CD14-positive monocyte (primary cell): ENCODE data around the gene PDE9A. TPM values are rescaled to one million over a fixed set of nuclear protein-coding genes. Genes with fewer than 3 reads are reported as not detected.

ENCODE experiments used
- DNase-seq, 3 donors: peaks; one replicate each; pipeline ENCODE4 v3.0.0-alpha.2; 2011 to 2022
- H2AFZ ChIP-seq: 2 replicates; pipeline ENCODE4 v1.6.0; 2012; ENCODE audit warnings: mild to moderate bottlenecking, low read depth, low read length, inconsistent platforms; ENCODE audit not compliant: insufficient read depth, poor library complexity, severe bottlenecking
- H3K27ac ChIP-seq, 2 donors: 1 replicate in 1 of 2; 2 replicates in 1 of 2; pipeline ENCODE4 v1.5.1; 2012 to 2013; ENCODE audit warnings: low read length in 2 of 2, control low read depth in 1 of 2, inconsistent platforms in 1 of 2, low read depth in 1 of 2, mild to moderate bottlenecking in 1 of 2
- H3K27me3 ChIP-seq, 2 donors: one replicate each; pipeline versions ENCODE4 v1.6.0 to v1.6.1; 2011 to 2013; ENCODE audit warnings: low read length in 2 of 2; ENCODE audit not compliant: control insufficient read depth in 2 of 2, insufficient read depth in 2 of 2
- H3K36me3 ChIP-seq, 2 donors: replicated peaks in 1 of 2; 1 replicate in 1 of 2; 2 replicates in 1 of 2; pipeline versions ENCODE4 v1.5.1 to v1.6.1; 2012 to 2013; ENCODE audit warnings: low read length in 2 of 2, control low read depth in 1 of 2, inconsistent platforms in 1 of 2, mild to moderate bottlenecking in 1 of 2; ENCODE audit not compliant: insufficient read depth in 2 of 2, control insufficient read depth in 1 of 2
- H3K4me1 ChIP-seq, 2 donors: 1 replicate in 1 of 2; 2 replicates in 1 of 2; pipeline versions ENCODE4 v1.5.1 to v1.6.1; 2012 to 2013; ENCODE audit warnings: low read length in 2 of 2, control low read depth in 1 of 2, inconsistent platforms in 1 of 2, mild to moderate bottlenecking in 1 of 2, moderate library complexity in 1 of 2; ENCODE audit not compliant: insufficient read depth in 2 of 2, control insufficient read depth in 1 of 2
- H3K4me2 ChIP-seq: replicated peaks from 2 replicates; pipeline ENCODE3; 2012; ENCODE audit warnings: low read length, moderate library complexity, mild to moderate bottlenecking; ENCODE audit not compliant: poor library complexity, severe bottlenecking; ENCODE audit errors: extremely low read depth
- H3K4me3 ChIP-seq, 3 experiments: fragments of 200-600 bp in 1 of 3; sonication (generic) in 1 of 3; replicated peaks in 1 of 3; 1 replicate in 2 of 3; 2 replicates in 1 of 3; pipeline ENCODE4 v1.5.1; 2011 to 2013; ENCODE audit warnings: low read length in 3 of 3, mild to moderate bottlenecking in 3 of 3, control low read depth in 2 of 3, low read depth in 2 of 3, inconsistent platforms in 1 of 3, moderate library complexity in 1 of 3
- H3K79me2 ChIP-seq: 2 replicates; pipeline ENCODE4 v1.6.0; 2012; ENCODE audit warnings: mild to moderate bottlenecking, control low read depth, inconsistent platforms, low read length, moderate library complexity; ENCODE audit not compliant: insufficient read depth
- H3K9ac ChIP-seq: 2 replicates; pipeline ENCODE4 v1.6.0; 2017; ENCODE audit warnings: low read length, mild to moderate bottlenecking; ENCODE audit not compliant: insufficient read depth, poor library complexity, severe bottlenecking
- H3K9me3 ChIP-seq, 2 donors: replicated peaks in 1 of 2; 1 replicate in 1 of 2; 2 replicates in 1 of 2; pipeline versions ENCODE4 v1.5.1 to v1.6.1; 2012 to 2013; ENCODE audit warnings: low read length in 2 of 2, control low read depth in 1 of 2; ENCODE audit not compliant: control insufficient read depth in 1 of 2, insufficient read depth in 1 of 2
- H4K20me1 ChIP-seq: 2 replicates; pipeline ENCODE4 v1.6.0; 2012; ENCODE audit warnings: mild to moderate bottlenecking, low read length, control low read depth, moderate library complexity; ENCODE audit not compliant: insufficient read depth
- H3K27ac Mint-ChIP-seq, 7 donors: one replicate each; pipeline ENCODE4 v1.8.0; 2020; ENCODE audit warnings: mild to moderate bottlenecking in 7 of 7, mixed read lengths in 7 of 7, moderate library complexity in 6 of 7, inconsistent platforms in 2 of 7
- H3K27me3 Mint-ChIP-seq, 3 donors: one replicate each; pipeline ENCODE4 v1.8.0; 2021 to 2022; ENCODE audit warnings: low read depth in 3 of 3, mild to moderate bottlenecking in 3 of 3, mixed read lengths in 3 of 3, moderate library complexity in 3 of 3, inconsistent platforms in 1 of 3
- H3K36me3 Mint-ChIP-seq, 2 donors: one replicate each; pipeline ENCODE4 v1.8.0; 2020; ENCODE audit warnings: mixed read lengths in 2 of 2, inconsistent platforms in 1 of 2, mild to moderate bottlenecking in 1 of 2
- H3K4me1 Mint-ChIP-seq: one replicate; pipeline ENCODE4 v1.8.0; 2020; ENCODE audit warnings: mild to moderate bottlenecking, mixed read lengths
- H3K4me3 Mint-ChIP-seq, 2 donors: one replicate each; pipeline ENCODE4 v1.8.0; 2020; ENCODE audit warnings: mild to moderate bottlenecking in 2 of 2, mixed read lengths in 2 of 2, moderate library complexity in 1 of 2
- H3K9me3 Mint-ChIP-seq, 7 donors: one replicate each; pipeline ENCODE4 v1.8.0; 2020 to 2022; ENCODE audit warnings: mixed read lengths in 7 of 7, mild to moderate bottlenecking in 6 of 7, moderate library complexity in 6 of 7, inconsistent platforms in 2 of 7
- CTCF ChIP-seq: fragments of 200-600 bp; IDR thresholded peaks from one replicate; pipeline ENCODE4 v1.8.0; 2022; ENCODE audit warnings: antibody characterized with exemption, mild to moderate bottlenecking
- WGBS: methylation state at CpG from one replicate; pipeline ENCODE4 v1.1.5; 2013; ENCODE audit warnings: missing lambda C conversion rate; ENCODE audit not compliant: insufficient coverage; 5-methylcytosine and 5-hydroxymethylcytosine counted together
- intact Hi-C, 2 donors: fragments of 100-400 bp; cut with micrococcal nuclease; formaldehyde crosslinking; loops; one replicate each; pipeline versions ENCODE4 v1.15.0 to v1.15.1; 2023
- polyA plus RNA-seq, 3 donors: library from polyadenylated mRNA; depleted of rRNA in 1 of 3; unstranded in 2 of 3; stranded (reverse) in 1 of 3; fragments of 300-500 nt in 2 of 3; fragments of >200 nt in 1 of 3; fragmentation: Illumina TruSeq in 2 of 3; gene quantifications; 1 replicate in 2 of 3; 2 replicates in 1 of 3; pipeline ENCODE4 v1.2.3, GENCODE V29; 2012 to 2021

Gene PDE9A
- polyA plus RNA-seq, 3 donors: 0.05 to 0.52 TPM; not detected in 1

GRCh38 chr21:42797522-42797921, 144.1 kb downstream of the PDE9A start:
- Histone ChIP-seq H3K4me3 (no peak overlapping the region), H2AFZ (no peak overlapping the region), H3K4me1 (no peaks in the 10 kb centered on the region), H3K27me3 (no peaks in the 10 kb centered on the region), H3K4me2 (no peak overlapping the region), H3K79me2 (no peaks in the 10 kb centered on the region), H3K9ac (no peak overlapping the region), H3K27ac (no peak overlapping the region), H3K36me3 (no peaks in the 10 kb centered on the region), H4K20me1 (no peaks in the 10 kb centered on the region), H3K9me3 (no peaks in the 10 kb centered on the region)
- Mint-ChIP-seq H3K4me1 (no peaks in the 10 kb centered on the region), H3K4me3 (no peak overlapping the region), H3K36me3 (no peaks in the 10 kb centered on the region), H3K27ac (no peak overlapping the region), H3K27me3 (peaks cover 7 to 12% (median 11%) of the 10 kb centered on the region in 3 donors), H3K9me3 (no peaks in the 10 kb centered on the region)
- no peak for DNase-seq
- WGBS: 95% methylated on average over 4 of the region's 7 CpGs
- no peak for TF ChIP-seq CTCF
- intact Hi-C loops: no loop called here

- H3K9ac ChIP-seq: no peak overlapping the region
- Mint-ChIP-seq H3K9me3 (no peaks in the 10 kb centered on the region), H3K36me3 (no peaks in the 10 kb centered on the region), H3K4me1 (no peaks in the 10 kb centered on the region), H3K27ac (no peak overlapping the region), H3K27me3 (peaks cover 7 to 12% (median 11%) of the 10 kb centered on the region in 3 donors), H3K4me3 (no peak overlapping the region)
- intact Hi-C loops: no loop called here
- no peak for TF ChIP-seq CTCF
- no peak overlapping the region for H2AFZ ChIP-seq
- no peaks in the 10 kb centered on the region for H3K27me3 ChIP-seq
- DNase-seq: no peak
- H4K20me1 ChIP-seq: no peaks in the 10 kb centered on the region
- H3K36me3 ChIP-seq: no peaks in the 10 kb centered on the region
- no peaks in the 10 kb centered on the region for H3K9me3 ChIP-seq
- H3K4me2 ChIP-seq: no peak overlapping the region
- WGBS: 80% methylated on average over 1 of the region's 6 CpGs
- H3K4me3 ChIP-seq: no peak overlapping the region
- no peak overlapping the region for H3K27ac ChIP-seq
- H3K4me1 ChIP-seq: no peaks in the 10 kb centered on the region
- H3K79me2 ChIP-seq: no peaks in the 10 kb centered on the region
Observed at GRCh38 chr21:42798106-42798505, 144.7 kb downstream of the PDE9A start.
